HTERT RPE-1 (cell line): ENCODE measurements around the gene TCN2.
"Not testable (repeated sequence)": the region's sequence is repeated elsewhere in the genome, so short reads cannot be mapped to it uniquely, and the experiment has no call there.

Experiments used
- in situ Hi-C: fragments of 300-500 bp; cut with MboI; formaldehyde crosslinking; loops from 4 replicates; pipeline ENCODE4 v1.14.3; 2020; ENCODE audit warnings: low sequenced_read_pairs

TCN2 gene

DNA sequence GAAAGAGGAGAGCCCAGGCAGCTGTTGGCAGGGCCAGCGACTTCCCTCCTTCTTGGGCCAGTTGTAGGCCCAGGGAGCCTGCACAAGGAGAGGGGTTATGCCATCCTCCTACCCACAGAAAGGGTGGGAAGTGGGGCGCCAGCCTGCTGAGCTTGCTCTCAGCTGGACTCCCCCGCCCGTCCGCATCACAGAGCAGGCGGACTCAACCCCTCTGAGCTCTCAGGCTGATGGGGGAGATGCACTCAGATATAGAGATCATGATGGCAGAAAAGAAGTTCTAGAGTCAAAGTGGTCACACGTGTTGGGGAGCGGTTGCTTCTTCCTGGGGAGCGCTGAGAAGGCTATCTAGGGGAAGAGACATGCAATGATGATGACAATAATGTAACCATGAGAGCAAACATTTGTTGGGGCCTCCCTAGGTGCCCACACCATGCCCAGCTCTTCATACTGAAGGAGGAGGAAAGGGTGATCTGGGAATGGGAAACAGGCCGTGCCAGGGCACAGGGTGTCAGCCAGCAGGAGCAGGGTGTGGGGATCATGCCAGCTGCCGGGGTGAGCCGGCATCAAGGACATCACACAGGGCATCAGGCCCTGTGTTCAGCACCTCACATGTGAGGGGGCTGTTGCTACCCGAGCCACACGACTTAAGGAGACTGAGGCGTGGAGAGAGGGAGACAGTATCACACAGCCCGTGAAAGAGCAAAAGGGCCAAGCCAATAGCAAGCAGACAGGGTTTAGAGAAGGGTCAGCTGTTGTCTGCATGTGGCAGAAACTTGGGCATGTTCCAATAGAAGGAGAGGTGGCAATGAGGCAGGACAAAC lies 36.3 kb downstream of the TCN2 start:
- in situ Hi-C loops: no loop called here

DNA sequence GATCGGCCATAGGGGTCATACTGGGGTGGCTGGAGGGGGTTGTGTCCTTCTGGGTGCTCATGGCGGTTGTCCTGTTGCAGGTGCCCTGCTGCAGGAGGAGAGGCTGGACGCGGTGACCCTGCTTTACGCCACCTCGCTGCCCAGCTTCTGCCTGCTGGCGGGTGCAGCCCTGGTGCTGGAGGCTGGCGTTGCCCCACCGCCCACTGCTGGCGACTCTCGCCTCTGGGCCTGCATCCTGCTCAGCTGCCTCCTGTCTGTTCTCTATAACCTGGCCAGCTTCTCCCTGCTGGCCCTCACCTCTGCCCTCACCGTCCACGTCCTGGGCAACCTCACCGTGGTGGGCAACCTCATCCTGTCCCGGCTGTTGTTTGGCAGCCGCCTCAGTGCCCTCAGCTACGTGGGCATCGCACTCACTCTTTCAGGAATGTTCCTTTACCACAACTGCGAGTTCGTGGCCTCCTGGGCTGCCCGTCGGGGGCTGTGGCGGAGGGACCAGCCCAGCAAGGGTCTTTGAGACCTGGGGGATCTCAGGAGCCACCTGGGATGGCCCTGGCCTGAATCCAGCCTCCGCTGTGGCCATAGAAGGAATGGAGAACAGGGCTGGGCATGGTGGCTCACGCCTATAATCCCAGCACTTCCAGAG lies 39.7 kb downstream of the TCN2 start:
- in situ Hi-C loops: no loop called here

DNA sequence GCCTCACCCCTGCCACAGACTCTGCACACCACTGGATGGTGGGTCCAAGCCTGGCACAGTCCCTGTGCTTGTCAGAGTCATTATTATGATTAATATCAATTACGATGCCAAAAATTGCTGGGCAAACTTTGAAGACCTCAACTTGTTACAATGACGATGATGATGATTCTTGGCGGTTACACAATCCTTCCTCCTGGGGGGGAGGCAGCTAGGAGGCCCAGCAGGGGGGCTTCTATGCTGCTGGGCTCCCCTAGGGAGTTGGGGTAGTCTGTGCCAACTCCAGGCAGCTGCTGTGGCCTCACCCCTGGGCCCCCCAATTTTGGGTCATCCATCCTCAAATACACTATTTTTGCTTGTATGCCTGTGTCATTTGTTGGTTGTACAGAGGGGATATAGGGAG lies 40.6 kb downstream of the TCN2 start:
- in situ Hi-C loops: no loop called here

DNA sequence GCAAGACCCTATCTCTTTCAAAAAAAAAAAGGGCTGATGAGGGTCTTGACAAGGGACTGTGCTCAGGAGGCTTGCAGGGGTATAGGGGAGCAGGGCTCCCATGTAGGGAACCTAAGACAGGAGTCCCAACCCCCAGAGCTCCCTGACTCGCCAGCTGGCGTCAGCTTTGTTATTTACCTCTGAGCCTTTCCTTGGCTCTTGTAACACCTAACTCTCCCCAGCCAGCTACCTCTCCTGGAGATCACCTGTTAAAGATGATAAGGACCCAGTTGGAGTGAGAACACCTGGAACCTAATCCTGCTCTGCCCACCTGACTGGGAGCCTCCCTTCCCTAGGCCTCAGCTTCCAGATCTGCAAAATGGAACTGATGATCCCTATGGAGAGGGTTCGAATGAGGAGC lies 41.9 kb downstream of the TCN2 start:
- in situ Hi-C loops: no loop called here

DNA sequence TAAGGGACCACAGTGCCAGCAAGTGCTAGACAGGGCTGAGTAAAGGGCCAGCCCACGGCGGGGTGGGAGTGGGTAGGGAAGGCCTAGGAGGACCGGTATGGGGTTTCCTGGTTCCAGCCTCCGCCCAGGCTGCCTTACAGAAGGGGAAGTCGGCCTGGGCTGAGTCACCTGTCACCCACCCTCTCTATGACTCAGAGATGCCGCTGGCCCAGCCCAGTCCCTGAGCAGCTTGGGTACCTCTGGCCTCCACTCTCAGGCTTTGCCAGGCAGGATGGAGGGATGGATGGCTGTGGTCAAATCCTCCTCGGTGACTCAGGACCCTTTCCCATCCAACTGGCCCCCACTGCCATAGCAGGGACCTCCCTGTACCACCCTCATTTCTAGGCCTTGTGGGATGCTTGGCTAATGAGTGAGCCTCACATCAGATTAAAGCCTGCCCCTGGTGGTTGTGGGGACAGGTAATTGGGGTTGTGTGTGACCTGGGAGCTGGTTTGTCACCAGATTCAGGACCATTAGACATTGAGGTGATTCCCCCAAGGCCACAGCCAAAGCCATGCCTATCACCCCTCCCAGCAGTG lies 42.5 kb downstream of the TCN2 start:
- in situ Hi-C loops: no loop called here

DNA sequence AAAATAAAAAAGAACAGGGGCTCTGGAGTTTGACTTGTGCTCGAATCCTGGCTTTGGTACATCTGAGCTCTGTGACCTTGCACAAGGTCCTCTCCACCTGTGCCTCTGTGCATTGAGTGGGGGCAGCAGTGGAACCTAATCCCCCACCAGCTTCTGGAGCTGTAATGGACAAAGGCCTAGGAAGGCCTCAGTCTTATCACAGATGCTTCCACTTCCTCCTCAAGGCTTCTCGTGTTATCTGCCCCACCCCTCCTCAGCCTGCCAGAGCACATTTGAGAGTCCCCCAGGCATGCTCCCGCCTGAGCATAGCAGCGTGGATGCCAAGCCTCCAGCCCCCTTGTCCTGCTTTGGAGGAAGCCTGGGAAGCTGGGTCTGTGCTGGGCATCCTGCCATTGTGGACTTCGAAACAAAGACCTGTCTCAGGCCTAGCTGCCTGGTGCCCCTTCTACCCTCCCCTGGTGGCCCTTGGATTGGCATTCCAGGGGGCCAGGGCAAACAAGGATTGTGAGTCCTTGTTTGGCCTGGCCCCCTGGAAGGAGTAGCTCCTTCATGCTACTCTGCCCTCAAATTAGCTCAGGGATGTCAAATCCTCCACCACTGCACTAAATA lies 43.6 kb downstream of the TCN2 start:
- in situ Hi-C loops: no loop called here

DNA sequence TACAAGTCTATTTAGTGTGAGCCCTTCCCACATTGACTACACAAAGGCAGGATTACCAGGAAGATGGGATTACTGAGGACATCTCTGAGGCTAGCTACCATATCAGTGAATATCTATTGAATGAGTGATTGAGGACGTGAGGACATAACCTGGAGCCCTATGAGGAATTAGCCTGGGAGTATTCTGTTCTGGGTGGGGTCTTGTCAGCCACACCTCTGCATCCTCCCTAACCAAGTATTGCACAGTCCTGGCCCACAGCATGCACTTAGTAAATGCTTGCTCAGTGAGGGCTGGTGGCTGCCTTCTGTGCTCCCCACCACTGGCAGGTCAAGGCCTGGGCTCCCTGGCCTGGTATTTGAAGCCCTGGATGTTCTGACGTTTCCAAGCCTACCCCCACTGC lies 45.9 kb downstream of the TCN2 start:
- in situ Hi-C loops: no loop called here

DNA sequence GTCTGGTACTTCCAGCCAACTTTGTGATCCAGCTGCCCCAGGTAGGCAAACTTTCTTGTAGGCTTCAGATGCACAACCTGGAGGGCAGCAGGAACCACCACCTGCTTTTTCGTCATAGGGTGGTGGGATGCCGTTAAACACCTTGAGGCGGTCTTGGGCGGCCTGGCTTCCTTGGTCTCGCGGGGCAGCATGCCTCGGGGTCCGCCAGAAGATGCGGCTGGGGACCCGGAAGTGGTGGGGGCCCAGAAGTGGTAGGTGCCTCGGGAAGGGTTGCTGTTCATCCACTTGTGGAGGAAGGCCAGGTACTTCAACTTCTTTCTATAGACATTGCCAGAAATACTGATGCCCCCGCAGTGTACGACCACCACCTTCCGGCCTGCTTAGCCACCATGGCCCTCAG lies 47.4 kb downstream of the TCN2 start:
- in situ Hi-C loops: no loop called here

DNA sequence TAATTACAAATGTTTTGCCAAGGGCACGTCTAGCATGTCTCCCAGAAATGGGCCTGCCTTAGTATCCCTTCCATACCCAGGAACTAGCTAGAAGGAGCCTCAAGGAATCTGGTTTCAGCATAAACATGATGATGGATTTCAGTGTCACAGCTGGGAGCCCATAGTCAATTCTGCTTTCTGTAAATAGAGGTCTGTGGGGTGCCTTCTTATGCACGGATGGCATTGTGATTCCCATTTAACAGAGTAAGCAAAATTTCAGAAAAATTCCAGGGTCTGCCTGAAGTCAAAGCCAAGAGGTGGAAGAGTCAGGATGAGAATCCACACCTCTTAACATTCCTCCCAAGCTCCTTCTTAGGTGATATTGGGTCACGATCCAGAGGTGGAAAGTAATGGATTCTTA lies 48.6 kb downstream of the TCN2 start:
- in situ Hi-C loops: no loop called here

DNA sequence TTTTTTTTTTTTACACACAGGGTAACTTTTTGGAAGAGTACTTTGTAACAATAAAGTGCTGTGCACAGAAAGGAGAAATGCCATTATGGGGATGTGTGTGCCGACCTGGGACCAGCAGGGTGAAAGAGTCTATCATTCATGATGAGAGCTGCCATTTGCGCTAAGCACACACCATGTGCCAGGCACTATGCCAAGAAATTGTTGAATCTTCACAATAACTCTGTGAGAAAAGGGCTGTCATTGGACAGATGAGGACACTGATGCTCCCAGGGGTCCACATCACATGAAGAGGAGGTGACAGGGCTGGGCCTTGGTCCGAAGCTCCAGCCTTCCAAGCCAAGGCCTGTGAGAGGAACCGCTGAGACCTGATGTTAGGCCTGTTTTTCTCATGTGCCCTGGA lies 55.1 kb downstream of the TCN2 start:
- in situ Hi-C loops: no loop called here

DNA sequence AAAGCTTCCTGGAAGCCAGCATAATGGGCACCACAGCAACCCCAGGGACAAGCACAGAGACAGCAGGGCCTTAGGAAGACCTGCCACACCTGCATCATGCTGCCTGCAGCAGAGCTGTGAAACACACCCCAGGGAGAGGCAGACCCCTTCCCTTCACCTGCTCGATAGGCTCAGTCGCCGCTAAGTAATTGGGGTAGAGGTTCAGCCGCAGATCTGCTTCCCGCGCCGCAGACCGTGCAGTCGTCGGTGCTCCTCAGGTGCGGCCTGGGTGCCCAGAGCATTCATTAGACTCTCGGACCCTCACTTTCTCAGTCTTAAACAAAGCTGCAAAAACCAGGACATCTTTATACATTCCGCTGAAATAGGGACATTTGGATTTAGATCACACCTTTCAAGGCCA lies 57.8 kb downstream of the TCN2 start:
- in situ Hi-C loops: no loop called here

DNA sequence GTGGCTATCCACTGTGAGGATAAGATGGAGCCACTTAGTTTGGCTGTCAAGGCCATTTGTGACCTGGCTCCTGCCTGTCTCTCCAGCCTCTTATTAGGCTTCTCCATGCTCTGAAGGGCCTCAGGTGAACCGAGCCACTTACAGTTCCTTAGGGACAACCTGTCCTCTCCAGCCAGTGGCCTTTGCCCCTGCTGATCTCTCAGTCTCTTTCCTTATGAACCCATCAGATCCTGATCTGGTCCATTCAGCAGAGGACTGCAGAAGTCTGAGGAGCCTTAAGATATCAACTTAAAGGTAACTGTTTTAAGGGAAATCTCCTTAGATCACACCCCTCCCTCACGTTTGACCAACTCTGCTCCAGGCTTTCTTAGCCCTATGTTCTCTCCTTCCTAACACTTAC lies 58.3 kb downstream of the TCN2 start:
- in situ Hi-C loops: no loop called here

DNA sequence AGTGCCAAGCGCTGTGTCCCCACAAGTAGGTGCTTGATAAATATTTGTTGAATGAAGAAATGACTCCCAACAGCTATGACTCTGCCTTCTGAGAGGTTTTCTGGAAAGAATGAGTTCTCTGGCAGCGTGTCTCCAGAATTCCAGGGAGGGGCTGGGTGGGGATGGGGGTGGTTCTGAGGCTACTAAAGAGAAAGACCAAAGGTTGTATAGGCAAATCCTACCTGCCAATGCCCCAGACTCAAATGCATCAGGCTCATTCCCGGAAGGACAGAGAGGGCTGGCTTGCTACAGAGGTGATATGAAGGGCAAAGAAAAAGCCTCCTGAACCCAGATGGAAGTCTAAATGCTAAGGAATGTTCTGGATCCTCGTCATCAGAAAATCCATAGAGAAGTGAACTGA lies 58.8 kb downstream of the TCN2 start:
- in situ Hi-C loops: no loop called here

DNA sequence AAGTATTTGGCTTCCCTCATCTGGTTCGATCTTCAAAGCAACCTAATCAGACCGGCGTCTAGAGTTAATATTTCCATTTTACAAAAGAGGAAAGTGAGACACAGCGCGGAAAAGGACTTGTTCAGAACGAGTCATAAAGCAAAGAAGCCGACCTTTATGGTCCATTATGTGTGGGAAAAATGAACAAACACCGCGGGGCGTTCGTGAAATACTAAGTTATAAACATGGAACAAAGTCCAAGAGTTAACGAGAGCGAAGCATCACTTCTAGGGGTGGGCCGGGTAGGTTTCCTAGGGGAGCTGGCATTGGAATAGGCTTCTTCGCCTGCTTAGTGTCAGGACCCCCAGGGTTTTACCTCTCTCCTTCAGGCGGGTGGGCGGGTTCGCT lies 60.1 kb downstream of the TCN2 start:
- in situ Hi-C loops: no loop called here

DNA sequence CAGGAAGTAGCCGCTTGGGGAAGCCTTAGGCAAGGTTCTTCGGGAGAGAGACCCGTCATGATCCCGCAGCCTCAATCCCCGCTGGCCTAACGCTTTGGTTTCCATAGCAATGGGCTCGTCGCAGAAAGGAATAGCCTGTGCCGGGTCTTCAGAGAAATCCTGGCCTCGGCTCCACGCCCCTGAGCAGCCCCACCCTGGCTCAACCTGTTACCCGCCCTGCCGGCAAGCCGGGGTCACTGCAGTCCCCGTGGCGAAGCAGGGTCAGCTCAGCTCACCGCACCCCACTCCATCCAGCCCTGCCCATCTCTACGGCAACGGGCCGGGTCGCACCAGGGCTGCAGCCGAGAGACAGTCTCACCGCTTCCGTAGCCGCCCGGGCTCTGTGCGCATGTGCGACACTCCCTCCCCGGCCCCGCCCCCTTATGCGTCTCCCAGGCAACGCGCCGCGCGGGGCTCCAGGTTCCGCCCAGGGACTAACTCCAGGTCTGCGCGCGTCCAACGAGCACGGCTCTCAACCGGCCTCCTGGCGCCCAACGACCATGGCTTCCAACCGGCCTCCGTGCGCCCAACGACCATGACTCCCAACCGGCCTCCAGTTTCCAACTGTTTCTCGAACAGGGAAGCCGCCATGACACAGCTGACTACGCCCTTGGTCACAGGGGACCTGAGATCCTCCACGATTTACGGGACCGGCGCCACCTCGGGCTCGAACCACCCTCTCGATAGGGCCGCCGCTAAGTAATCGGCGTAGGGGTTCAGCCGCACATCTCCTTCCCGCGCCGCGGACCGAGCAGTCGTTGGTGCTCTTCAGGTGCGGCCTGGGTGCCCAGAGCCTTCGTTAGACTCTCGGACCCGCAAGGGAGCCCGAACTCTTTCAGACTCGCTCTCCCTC lies 60.8 kb downstream of the TCN2 start, which contains the start of gene DUSP18:
DUSP18 (minus strand) TSS at position 382 of the 892 bp plus-strand sequence. CDS start 3,872 bp downstream, outside the sequence.
- in situ Hi-C loops: no loop called here

DNA sequence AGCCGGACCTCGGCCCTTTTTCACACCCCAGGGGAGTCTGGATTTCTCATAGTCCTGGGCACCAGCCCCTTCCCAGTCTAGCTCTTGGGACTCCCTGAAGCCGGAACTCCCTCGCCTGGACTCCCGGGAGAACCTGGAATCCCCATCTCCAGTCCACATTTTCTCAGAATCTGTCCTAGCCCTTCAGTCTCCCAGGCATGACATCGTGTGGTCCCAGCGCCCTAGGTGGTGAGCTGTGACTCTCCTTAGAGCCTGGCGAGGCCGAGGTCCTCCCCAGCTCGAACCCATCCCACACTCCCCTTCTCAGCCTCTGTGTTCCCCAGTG lies 61.4 kb downstream of the TCN2 start:
- in situ Hi-C loops: no loop called here

DNA sequence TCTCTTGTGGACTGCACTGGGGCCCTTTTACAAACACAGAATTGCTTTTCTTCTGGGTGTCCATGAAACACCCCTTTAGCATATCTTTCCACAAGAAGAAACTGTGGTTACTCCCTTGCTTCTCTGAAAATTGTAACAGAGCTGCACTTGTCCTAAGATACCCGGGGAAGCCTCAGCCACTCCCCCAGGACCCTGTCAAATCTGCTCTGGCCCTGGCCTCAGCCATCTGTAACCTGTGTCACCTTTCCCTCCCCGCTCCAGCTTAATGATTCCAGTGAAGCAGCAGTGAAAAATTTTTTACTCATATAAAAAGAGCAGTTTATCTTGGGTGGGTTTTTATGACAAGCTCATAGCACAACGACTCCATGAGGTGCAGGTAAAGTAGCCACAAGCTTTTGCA lies 64.1 kb downstream of the TCN2 start:
- in situ Hi-C loops: no loop called here

DNA sequence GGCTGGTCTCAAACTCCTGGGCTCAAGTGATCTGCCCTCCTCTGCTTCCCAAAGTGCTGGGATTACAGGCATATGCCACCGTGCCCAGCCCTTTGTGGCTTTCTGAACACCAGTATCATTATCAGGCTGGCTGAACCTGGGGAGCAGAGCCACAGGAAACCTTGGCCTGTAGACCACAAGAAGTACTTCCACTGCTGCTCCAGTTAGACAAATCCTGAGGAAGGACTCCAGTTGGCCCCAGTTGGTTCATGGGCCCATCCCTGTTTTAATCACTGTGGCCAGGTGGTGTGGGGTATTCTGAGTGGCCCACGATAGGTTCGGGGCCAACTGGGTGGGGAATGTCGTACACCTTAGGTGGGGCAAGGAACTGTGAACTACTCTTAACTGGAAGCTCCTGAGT lies 66.2 kb downstream of the TCN2 start:
- in situ Hi-C loops: no loop called here

DNA sequence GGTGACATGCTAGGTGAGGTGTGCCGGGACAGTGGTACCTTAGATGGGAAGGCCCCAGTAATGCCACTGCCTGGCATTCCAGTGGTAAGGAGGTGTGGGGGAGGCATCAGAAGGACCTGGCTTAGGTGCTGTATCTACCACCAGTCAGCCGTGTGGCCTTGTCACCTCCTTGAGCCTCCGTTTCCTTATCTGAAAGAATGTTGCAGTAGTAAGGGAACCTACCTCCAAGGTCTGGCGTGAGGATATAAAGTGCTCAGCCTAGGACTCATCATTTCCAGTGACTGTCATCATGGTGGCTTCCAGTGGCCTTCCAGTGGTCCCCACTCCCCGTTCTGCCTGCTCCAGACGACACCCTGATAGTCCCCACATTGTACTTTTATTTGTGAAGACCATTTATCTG lies 67.5 kb downstream of the TCN2 start:
- in situ Hi-C loops: no loop called here

DNA sequence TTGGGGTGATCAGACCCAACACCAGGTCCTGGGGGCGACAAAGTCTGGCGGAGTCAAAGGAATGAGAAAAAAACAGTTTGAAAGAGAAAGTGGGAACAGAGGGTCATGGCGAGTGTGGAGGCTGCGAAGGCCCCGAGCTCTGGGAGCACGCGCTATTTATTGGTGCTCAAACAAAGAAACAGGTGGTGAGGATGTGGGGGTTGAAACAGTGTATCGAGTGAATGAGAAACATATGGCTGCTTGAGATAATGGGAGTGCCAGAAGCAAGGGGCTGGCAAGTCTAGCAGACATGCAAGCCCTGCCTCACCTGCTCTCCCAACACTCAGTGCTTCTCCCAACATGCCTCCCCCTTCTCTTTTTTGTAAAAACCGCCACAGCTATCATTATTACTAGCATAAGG lies 68.5 kb downstream of the TCN2 start:
- in situ Hi-C loops: no loop called here

DNA sequence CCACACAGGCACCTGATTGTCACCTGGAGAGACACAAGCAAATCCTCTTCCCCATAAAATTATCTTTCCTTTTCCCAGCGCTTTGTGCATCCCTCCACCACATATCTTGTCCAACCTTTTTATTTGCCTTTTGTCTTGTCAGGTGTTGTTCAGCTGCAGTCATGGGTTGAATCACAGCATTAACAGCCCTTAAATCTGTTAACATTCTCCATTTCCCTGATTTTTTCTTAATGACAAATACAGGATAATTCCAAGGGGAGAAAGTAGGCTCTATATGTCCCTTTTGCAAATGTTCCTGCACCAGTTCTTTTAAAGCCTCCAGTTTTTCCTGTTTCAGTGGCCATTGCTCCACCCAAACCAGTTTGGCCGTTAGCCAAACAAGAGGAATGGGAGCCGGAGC lies 69.6 kb downstream of the TCN2 start:
- in situ Hi-C loops: not testable (repeated sequence)
